HG03103 (cell line): ENCODE data around the gene PRPH2.
A peak's percentile ranks its signal among the peaks of the same experiment; 100 is the strongest.

ENCODE experiments used
- ATAC-seq: cut with Tn5 transposase; IDR thresholded peaks from one replicate; pipeline ENCODE4 v1.9.1; 2021; ENCODE audit warnings: low read depth; ENCODE audit not compliant: unreplicated experiment

Gene PRPH2, protein sequence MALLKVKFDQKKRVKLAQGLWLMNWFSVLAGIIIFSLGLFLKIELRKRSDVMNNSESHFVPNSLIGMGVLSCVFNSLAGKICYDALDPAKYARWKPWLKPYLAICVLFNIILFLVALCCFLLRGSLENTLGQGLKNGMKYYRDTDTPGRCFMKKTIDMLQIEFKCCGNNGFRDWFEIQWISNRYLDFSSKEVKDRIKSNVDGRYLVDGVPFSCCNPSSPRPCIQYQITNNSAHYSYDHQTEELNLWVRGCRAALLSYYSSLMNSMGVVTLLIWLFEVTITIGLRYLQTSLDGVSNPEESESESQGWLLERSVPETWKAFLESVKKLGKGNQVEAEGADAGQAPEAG

DNA sequence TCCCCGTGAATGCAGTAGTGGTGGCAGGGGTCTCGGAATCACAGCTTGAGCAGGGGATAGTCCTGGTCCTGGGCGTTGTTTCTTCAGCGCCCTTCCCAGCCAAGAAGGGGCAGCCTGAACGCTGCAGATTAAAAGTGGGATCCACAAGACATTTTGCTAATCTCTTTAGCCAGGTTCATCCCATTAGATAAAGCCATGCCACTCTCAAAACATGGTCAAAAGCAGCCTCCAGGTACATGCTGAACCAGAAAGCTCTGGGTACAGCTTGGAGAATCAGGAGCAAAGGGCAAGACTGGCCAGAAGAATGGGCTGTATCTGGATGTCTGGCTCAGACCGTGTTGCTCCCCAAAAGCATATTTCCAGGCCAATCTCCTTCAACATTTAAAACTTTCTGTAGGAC lies at the start of gene PRPH2:
Gene PRPH2, minus strand, starts transcription at position 101 of the 400 bp plus-strand sequence. CDS start 263 bp downstream, outside the sequence.
- ATAC-seq = no peak

DNA sequence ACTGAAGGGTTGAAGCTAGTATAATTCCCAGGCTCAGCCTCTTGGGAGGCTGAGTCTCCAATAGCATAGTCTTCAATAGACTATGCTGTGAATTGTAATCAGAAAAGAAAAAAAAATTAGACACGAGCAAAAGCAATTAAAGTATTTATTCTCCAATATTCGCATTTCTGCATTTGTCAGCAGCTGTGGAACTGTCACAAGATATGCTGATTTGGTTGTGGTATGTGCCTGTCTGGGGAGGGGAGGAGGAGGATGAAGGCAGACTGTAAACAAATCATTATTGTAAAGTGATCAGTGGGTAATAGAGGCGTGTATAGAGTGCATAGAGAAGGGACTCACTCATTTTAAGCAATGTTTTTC lies 49.3 kb upstream of the PRPH2 start:
- no peak for ATAC-seq

- no peak for ATAC-seq
Observed at GRCh38 chr6:42769836-42770235, 47.4 kb upstream of the PRPH2 start.

- no peak for ATAC-seq
Observed at GRCh38 chr6:42769051-42769450, 46.7 kb upstream of the PRPH2 start.

DNA sequence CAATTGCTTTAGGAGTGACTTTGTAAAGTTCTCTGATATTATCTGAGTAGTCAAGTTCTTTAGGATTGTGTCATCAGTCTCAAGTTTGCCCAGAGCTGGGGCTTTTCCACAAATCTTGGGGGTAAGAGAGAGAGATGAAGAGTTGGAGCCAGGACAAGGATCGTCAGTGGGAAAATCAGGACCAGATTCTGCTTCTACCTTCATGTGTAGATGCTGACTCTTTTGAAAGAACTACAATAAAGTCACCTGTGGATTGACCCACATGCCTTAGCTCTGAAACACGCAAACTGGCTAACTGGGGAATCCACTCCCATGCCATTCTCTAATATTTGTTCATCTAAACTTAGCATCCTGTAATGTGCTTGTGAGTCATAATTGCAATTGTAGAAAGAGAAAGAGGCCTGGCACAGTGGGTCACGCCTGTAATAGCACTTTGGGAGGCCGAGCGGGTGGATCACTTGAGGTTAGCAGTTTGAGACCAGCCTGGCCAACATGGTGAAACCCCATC lies 43.8 kb upstream of the PRPH2 start:
- no peak for ATAC-seq

- ATAC-seq = no peak
Observed at GRCh38 chr6:42764911-42765648, 42.7 kb upstream of the PRPH2 start.

DNA sequence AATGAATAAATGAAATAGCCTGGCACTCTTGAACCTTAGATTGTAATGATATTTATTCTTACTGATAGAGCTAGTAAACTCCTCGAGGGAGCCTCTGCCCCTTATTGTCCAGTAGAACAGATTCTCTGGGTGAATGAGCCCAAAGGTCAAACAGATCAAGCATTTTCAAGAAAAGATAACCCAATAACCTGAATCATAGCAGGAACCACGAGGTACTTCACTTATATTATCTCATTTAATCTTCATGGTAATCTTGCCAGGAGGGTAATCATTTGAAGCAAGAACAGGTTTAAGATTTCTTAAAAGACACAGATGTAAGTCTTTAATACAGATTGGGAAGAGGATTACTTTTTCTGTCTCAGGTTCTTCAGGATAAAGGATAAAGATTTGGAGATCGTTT lies 40.6 kb upstream of the PRPH2 start:
- no peak for ATAC-seq

DNA sequence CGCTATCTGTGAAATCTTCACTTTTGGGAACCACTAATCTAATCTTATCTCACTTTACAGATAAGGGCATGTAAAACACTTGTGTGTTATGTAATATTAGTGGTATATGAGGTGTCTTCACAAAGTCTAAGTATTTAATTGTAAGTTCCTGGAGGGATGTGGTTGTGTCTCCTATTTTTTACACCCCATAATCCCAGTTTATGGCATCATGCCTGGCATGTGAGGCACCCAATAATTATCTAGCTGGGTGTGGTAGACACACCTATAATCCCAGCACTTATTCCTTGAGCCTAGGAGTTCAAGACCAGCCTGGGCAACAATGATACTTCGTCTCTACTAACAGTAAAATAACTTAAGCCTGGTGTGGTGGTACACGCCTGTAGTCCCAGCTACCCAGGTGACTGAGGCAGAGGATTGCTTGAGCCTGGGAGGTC lies 40.0 kb upstream of the PRPH2 start:
- ATAC-seq = no peak

DNA sequence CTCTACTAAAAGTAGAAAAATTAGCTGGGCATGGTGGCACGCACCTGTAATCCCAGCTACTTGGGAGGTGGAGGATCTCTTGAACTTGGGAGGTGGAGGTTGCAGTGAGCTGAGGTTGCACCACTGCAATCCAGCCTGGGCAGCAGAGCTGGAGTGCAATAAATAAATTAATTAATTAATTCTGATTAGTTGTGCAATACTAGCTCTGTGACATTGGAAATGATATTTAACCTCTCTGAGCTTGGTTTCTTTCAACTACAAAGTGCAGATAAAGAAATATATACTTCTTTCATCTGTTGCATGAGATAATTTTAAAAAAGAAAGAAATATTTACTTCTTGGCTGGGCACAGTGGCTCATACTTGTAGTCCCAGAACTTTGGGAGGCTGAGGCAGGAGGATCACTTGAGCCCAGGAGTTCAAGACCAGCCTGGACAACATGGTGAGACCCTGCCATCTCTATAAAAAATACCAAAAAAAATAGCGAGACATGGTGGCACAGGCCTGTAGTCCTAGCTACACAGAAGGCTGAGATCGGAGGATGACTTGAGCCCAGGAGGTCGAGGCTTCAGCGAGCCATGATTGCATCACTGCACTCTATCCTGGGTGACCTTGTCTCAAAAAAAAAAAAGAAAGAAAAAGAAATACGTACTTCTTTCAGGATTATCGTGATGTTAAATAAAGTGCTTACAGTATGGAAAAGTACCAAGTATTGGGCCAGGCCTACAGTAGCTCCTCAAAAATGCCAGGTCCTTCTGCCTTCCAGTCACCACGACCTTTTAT lies 39.1 kb upstream of the PRPH2 start:
- no peak for ATAC-seq

GRCh38 chr6:42758756-42759430 lies 36.5 kb upstream of the PRPH2 start:
- no peak for ATAC-seq

GRCh38 chr6:42756722-42757121 lies 34.3 kb upstream of the PRPH2 start:
- no peak for ATAC-seq

- no peak for ATAC-seq
Observed at GRCh38 chr6:42754759-42755158, 32.4 kb upstream of the PRPH2 start.

GRCh38 chr6:42751055-42751454 lies 28.7 kb upstream of the PRPH2 start:
- no peak for ATAC-seq

- ATAC-seq = no peak
Observed at GRCh38 chr6:42748203-42748898, 26.0 kb upstream of the PRPH2 start.

DNA sequence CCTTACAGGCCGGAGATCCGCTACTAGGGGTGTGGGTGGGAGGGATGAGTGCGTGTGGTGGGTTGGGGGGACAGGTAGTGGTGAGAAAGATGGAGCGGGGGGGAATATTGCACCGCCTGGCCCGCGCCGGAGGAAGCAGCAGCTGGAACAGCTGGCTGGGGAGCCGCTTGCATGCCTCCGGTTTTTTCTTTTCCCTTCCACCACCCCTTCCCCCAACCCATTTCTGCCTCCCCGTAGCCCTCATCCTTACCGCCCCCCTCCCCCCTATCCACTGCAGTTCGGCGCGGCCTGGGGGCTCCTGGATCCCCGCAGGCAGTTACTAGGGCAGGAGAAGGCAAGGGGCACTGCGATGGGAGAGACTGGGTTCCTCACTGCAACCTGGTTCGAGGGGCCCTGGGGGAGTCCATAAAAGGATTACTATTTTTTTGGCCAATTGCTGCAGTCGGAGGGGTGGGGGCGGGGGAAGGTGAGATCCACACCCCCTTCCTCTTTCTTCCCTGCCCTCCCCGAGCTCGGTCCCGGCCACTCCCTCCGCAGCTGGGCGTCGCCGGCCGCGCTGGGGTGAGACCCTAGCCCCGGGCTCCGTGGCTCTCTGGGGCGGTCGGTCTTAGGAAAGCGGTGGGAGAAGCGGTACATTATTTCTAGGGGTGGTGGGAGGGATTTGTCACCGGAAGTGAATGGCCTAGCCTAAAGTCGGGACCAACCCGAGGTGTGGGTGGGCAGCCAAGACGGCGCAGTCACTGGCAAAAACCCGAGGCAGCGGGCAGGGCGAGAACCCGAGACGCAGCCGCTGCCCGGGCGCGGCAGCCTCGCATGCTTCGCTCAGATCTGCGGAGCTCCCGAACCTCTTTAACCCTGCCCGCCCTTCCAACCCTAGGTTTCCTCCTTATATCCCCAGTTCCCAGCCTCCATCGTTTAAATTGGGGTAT lies 24.3 kb upstream of the PRPH2 start:
- ATAC-seq = peak; percentile 40

- ATAC-seq = peak; percentile 71
Observed at GRCh38 chr6:42745640-42746462, 23.5 kb upstream of the PRPH2 start, which contains the start of gene TBCC. TSS of gene TBCC (minus strand) at chr6:42746103. CDS start at chr6:42746073, 30 bp downstream.

- no peak for ATAC-seq
Observed at GRCh38 chr6:42745083-42745639, 22.8 kb upstream of the PRPH2 start.
